K562 (cell line): ENCODE data around the gene TXNL1. TPM values are rescaled to one million over a fixed set of nuclear protein-coding genes. Genes with fewer than 3 reads are reported as not detected.

ENCODE experiments used
- ATAC-seq: fragments of 200-7000 bp; cut with Tn5 transposase; 3 replicates; pipeline ENCODE4 v1.9.1; 2020; ENCODE audit warnings: moderate library complexity
- BruUV-seq: library from RNA; stranded (reverse); fragments of 400-500 nt; replicated peaks from 2 replicates; lab custom pipeline; 2021; lab: Mats Ljungman, UMichigan
- CTCF ChIA-PET: fragments of 300-600 bp; formaldehyde crosslinking; extraction: SDS; loops from one replicate; lab custom pipeline; 2021; ENCODE audit warnings: low intra/inter-chr PET ratio; lab: Yijun Ruan, JAX
- POLR2A ChIA-PET: fragments of 300-600, 350-650 bp; sonication (Branson Sonifier 250); formaldehyde crosslinking; extraction: SDS; loops from one replicate; lab custom pipeline; 2021; ENCODE audit warnings: antibody characterized with exemption, inconsistent platforms; lab: Yijun Ruan, JAX
- DNase-seq, 4 experiments: peaks; one replicate each; pipeline versions ENCODE4 v3.0.0 to v3.0.0-alpha.2; 2011 to 2018; ENCODE audit warnings: low spot score in 3 of 4, mixed read lengths in 3 of 4; ENCODE audit errors: extremely low read depth in 1 of 4
- FAIRE-seq: peaks from 2 replicates; lab custom pipeline; 2011; peaks lifted over from hg19 to GRCh38; lab: Jason Lieb, UNC
- H2AFZ ChIP-seq: 2 replicates; pipeline ENCODE4 v1.6.0; 2011; ENCODE audit warnings: low read depth, low read length, control low read depth, inconsistent platforms
- H3K27ac ChIP-seq: fragments of 200-600 bp; 3 replicates; pipeline ENCODE4 v1.8.0; 2011; ENCODE audit warnings: low read depth, mild to moderate bottlenecking, control low read depth, inconsistent platforms, low read length, moderate library complexity, mixed read lengths; ENCODE audit errors: extremely low read depth
- H3K27me3 ChIP-seq, 2 experiments: fragments of 300-600 bp in 1 of 2; 2 replicates in 1 of 2; 3 replicates in 1 of 2; pipeline versions ENCODE4 v1.6.0 to v1.8.0; 2011; ENCODE audit warnings: inconsistent platforms in 2 of 2, low read length in 2 of 2, mild to moderate bottlenecking in 1 of 2, mixed read lengths in 1 of 2, moderate library complexity in 1 of 2; ENCODE audit not compliant: control insufficient read depth in 2 of 2, insufficient read depth in 2 of 2
- H3K36me3 ChIP-seq: fragments of 300-600 bp; 3 replicates; pipeline ENCODE4 v1.8.0; 2011; ENCODE audit warnings: mild to moderate bottlenecking, low read length, inconsistent platforms; ENCODE audit not compliant: control insufficient read depth, insufficient read depth
- H3K4me1 ChIP-seq, 2 experiments: fragments of 200-600 bp in 1 of 2; replicated peaks in 1 of 2; 2 replicates in 1 of 2; 3 replicates in 1 of 2; pipeline versions ENCODE4 v1.5.1 to v1.8.0; 2011; ENCODE audit warnings: inconsistent platforms in 2 of 2, low read length in 2 of 2, mild to moderate bottlenecking in 1 of 2, mixed read lengths in 1 of 2, moderate library complexity in 1 of 2; ENCODE audit not compliant: control insufficient read depth in 2 of 2, insufficient read depth in 2 of 2
- H3K4me2 ChIP-seq: 2 replicates; pipeline ENCODE4 v1.6.1; 2011; ENCODE audit warnings: low read length, control low read depth, inconsistent platforms, mixed read lengths; ENCODE audit not compliant: insufficient read depth
- H3K4me3 ChIP-seq: fragments of 200-600 bp; sonication (generic), shearing (Covaris generic); 2 replicates; pipeline ENCODE4 v1.5.1; 2016; ENCODE audit warnings: control low read depth, inconsistent platforms
- H3K79me2 ChIP-seq: fragments of 200-600 bp; 3 replicates; pipeline ENCODE4 v1.8.0; 2011; ENCODE audit warnings: low read length, inconsistent platforms; ENCODE audit not compliant: control insufficient read depth, insufficient read depth
- H3K9ac ChIP-seq, 2 experiments: 2 replicates each; pipeline versions ENCODE4 v1.6.0 to v1.6.1; 2011; ENCODE audit warnings: low read depth in 2 of 2, low read length in 2 of 2, control low read depth in 1 of 2, inconsistent platforms in 1 of 2, mild to moderate bottlenecking in 1 of 2, mixed read lengths in 1 of 2; ENCODE audit not compliant: insufficient read depth in 1 of 2
- H3K9me1 ChIP-seq: one replicate; pipeline ENCODE4 v1.6.0; 2011; ENCODE audit warnings: inconsistent platforms, mild to moderate bottlenecking, low read length, moderate library complexity; ENCODE audit not compliant: control insufficient read depth, insufficient read depth
- H3K9me3 ChIP-seq: replicated peaks from 2 replicates; pipeline ENCODE4 v1.5.1; 2011; ENCODE audit warnings: low read depth, low read length, inconsistent platforms; ENCODE audit not compliant: control insufficient read depth, insufficient read depth
- H4K20me1 ChIP-seq: replicated peaks from 2 replicates; pipeline ENCODE4 v1.6.1; 2011; ENCODE audit warnings: low read length, inconsistent platforms, mixed read lengths; ENCODE audit not compliant: control insufficient read depth, insufficient read depth
- CBFA2T2 ChIP-seq: fragments of 450-650 bp; conservative IDR thresholded peaks from 2 replicates; pipeline ENCODE4 v1.6.1; 2017; ENCODE audit warnings: mild to moderate bottlenecking
- DACH1 ChIP-seq: fragments of 450-650 bp; IDR thresholded peaks from 2 replicates; pipeline ENCODE4 v1.6.1; 2018; ENCODE audit not compliant: partially characterized antibody
- ELK3 ChIP-seq: fragments of 450-650 bp; formaldehyde crosslinking; IDR thresholded peaks from 2 replicates; pipeline ENCODE4 v1.4.0; 2020; ENCODE audit warnings: mild to moderate bottlenecking
- HOXB6 ChIP-seq: fragments of 250-450 bp; sonication (Bioruptor Pico); IDR thresholded peaks from 2 replicates; pipeline ENCODE4 v1.5.1; 2022; ENCODE audit warnings: mild to moderate bottlenecking, borderline replicate concordance
- IRF2 ChIP-seq: sonication (generic); formaldehyde crosslinking; IDR thresholded peaks from 2 replicates; pipeline ENCODE4 v1.8.1; 2022; ENCODE audit warnings: mild to moderate bottlenecking, missing genetic modification reagents
- MTA3 ChIP-seq: fragments of 450-650 bp; formaldehyde crosslinking; IDR thresholded peaks from 2 replicates; pipeline ENCODE4 v1.6.1; 2017; ENCODE audit warnings: mild to moderate bottlenecking, borderline replicate concordance
- NFXL1 ChIP-seq: fragments of 450-650 bp; formaldehyde crosslinking; IDR thresholded peaks from 2 replicates; pipeline ENCODE4 v1.4.0; 2021; ENCODE audit warnings: mild to moderate bottlenecking
- RBFOX2 ChIP-seq: fragments of 200-400 bp; formaldehyde crosslinking; IDR thresholded peaks from 2 replicates; pipeline ENCODE4 v1.6.1; 2017; ENCODE audit warnings: low read depth, mild to moderate bottlenecking, low read length, moderate library complexity
- RBM15 ChIP-seq: fragments of 200-400 bp; formaldehyde crosslinking; IDR thresholded peaks from 2 replicates; pipeline ENCODE4 v1.6.1; 2018; ENCODE audit warnings: mild to moderate bottlenecking, low read length, moderate library complexity; ENCODE audit not compliant: insufficient read depth
- RBM39 ChIP-seq: fragments of 200-400 bp; formaldehyde crosslinking; optimal IDR thresholded peaks from 2 replicates; pipeline ENCODE3; 2018; ENCODE audit warnings: low read depth, low read length
- SRSF7 ChIP-seq: fragments of 200-400 bp; formaldehyde crosslinking; optimal IDR thresholded peaks from 2 replicates; pipeline ENCODE3; 2017; ENCODE audit warnings: mild to moderate bottlenecking, low read depth, low read length
- TARDBP ChIP-seq: fragments of 450-650 bp; IDR thresholded peaks from 2 replicates; pipeline ENCODE4 v1.6.1; 2016
- TCF7 ChIP-seq: sonication (generic); IDR thresholded peaks from 2 replicates; pipeline ENCODE4 v1.6.1; 2016; ENCODE audit warnings: antibody characterized with exemption, borderline replicate concordance
- U2AF1 ChIP-seq: fragments of 200-400 bp; formaldehyde crosslinking; optimal IDR thresholded peaks from 2 replicates; pipeline ENCODE3; 2017; ENCODE audit warnings: mild to moderate bottlenecking, low read depth, low read length, moderate library complexity
- ZNF24 ChIP-seq: fragments of 450-650 bp; IDR thresholded peaks from 2 replicates; pipeline ENCODE4 v1.6.1; 2016
- ZNF282 ChIP-seq: sonication (generic); formaldehyde crosslinking; IDR thresholded peaks from 2 replicates; pipeline ENCODE4 v1.8.1; 2023; ENCODE audit warnings: missing genetic modification reagents
- ZNF75A ChIP-seq: fragments of 450-650 bp; formaldehyde crosslinking; IDR thresholded peaks from 2 replicates; pipeline ENCODE4 v1.4.0; 2020; ENCODE audit warnings: mild to moderate bottlenecking
- WGBS: fragments of 100-300 bp; shearing (Covaris generic); methylation state at CpG from one replicate; pipeline ENCODE4 v1.1.6; 2016; ENCODE audit warnings: low coverage, mixed read lengths; ENCODE audit not compliant: insufficient coverage; ENCODE audit errors: missing lambda C conversion rate; 5-methylcytosine and 5-hydroxymethylcytosine counted together
- in situ Hi-C: fragments of 300-500 bp; cut with MboI; formaldehyde crosslinking; loops from 4 replicates; pipeline ENCODE4 v1.15.0; 2018; ENCODE audit warnings: inconsistent platforms, mixed read lengths
- intact Hi-C: fragments of 100-400 bp; cut with micrococcal nuclease; formaldehyde crosslinking; loops from 2 replicates; pipeline ENCODE4 v1.14.2; 2022
- polyA plus RNA-seq, 8 experiments: library from polyadenylated mRNA; depleted of rRNA in 4 of 8; stranded (reverse) in 5 of 8; unstranded in 3 of 8; fragments of >200 nt; fragmentation: Nextera tagmentation in 2 of 8; fragmentation: Illumina TruSeq in 1 of 8; extraction: Ambion mirVana in 2 of 8; extraction: Trizol in 1 of 8; gene quantifications; 2 replicates each; pipeline versions ENCODE4 v1.2.1 to v1.2.3, GENCODE V29; 2011 to 2014; ENCODE audit warnings: inconsistent platforms in 1 of 8, missing spikeins in 1 of 8
- total RNA-seq, 7 experiments: library from RNA; depleted of rRNA in 6 of 7; stranded (reverse); fragments of >200 nt in 6 of 7; fragmentation: Illumina TruSeq in 2 of 7; extraction: Trizol in 2 of 7; gene quantifications; 2 replicates each; pipeline versions ENCODE4 v1.2.1 to v1.2.3, GENCODE V29; 2011 to 2021; ENCODE audit warnings: low replicate concordance in 1 of 7

Gene TXNL1
- total and polyA plus RNA-seq, 9 of the 15 experiments (the other 6 are each of a cell fraction or from before 2014, with no cell fraction given): 45.4 to 103 (median 65.7) TPM

GRCh38 chr18:56641714-56642337, 3.4 kb upstream of the TXNL1 start:
- POLR2A ChIA-PET: interaction anchor here (0.7 to 1.2 kb wide), 2 partner anchors 9 to 10 kb away, joined by 3 read pairs; partner anchors contain the start of gene WDR7
- Histone ChIP-seq H2AFZ (no peak overlapping the region), H3K4me1 (no peaks in the 10 kb centered on the region; a peak in 3 of 5 replicates), H3K79me2 (peaks cover 16% of the 10 kb centered on the region), H3K4me2 (no peak overlapping the region), H3K27me3 (no peaks in the 10 kb centered on the region), H3K9me1 (no peaks in the 10 kb centered on the region), H3K27ac (no peak overlapping the region), H3K9ac (no peak overlapping the region), H3K36me3 (no peaks in the 10 kb centered on the region), H4K20me1 (no peaks in the 10 kb centered on the region), H3K4me3 (no peak overlapping the region), H3K9me3 (peaks cover 4% of the 10 kb centered on the region; the same call in 1 of the 2 replicates)
- TF ChIP-seq SRSF7 (no peak), ZNF24 (no peak), ZNF282 (CRISPR knock-in tag) (no peak), RBM15 (no peak), TARDBP (no peak), CBFA2T2 (no peak), U2AF1 (no peak), IRF2 (CRISPR knock-in tag) (no peak), ELK3 (CRISPR knock-in tag) (no peak), ZNF75A (no peak), NFXL1 (CRISPR knock-in tag) (no peak), HOXB6 (no peak), RBFOX2 (no peak), DACH1 (no peak), RBM39 (no peak), MTA3 (no peak), TCF7 (no peak)
- in situ Hi-C loops (no loop called here), intact Hi-C loops (no loop called here)
- DNase-seq (no peak), ATAC-seq (no peak), FAIRE-seq (no peak)
- CTCF ChIA-PET: no interaction called here
- no TSS peak for BruUV-seq
- WGBS: 40% methylated on average over 8 of the region's 8 CpGs
